Astrocyte (in vitro differentiated cells and primary cell): ENCODE measurements around the gene RASGEF1C. TPM values are rescaled to one million over a fixed set of nuclear protein-coding genes. Genes with fewer than 3 reads are reported as not detected.

Experiments
- DNase-seq: peaks from one replicate; pipeline ENCODE4 v3.0.0-alpha.2; 2010; ENCODE audit warnings: low read depth
- FAIRE-seq: peaks from 2 replicates; lab custom pipeline; 2011; peaks lifted over from hg19 to GRCh38; lab: Jason Lieb, UNC
- H2AFZ ChIP-seq: 2 replicates; pipeline ENCODE4 v1.6.0; 2012; ENCODE audit warnings: low read depth, low read length, inconsistent platforms
- H3K27ac ChIP-seq: 2 replicates; pipeline ENCODE4 v1.5.1; 2011; ENCODE audit warnings: low read depth, low read length, inconsistent platforms
- H3K27me3 ChIP-seq: 2 replicates; pipeline ENCODE4 v1.6.0; 2011; ENCODE audit warnings: low read length, inconsistent platforms; ENCODE audit not compliant: insufficient read depth
- H3K36me3 ChIP-seq: 2 replicates; pipeline ENCODE4 v1.5.1; 2011; ENCODE audit warnings: low read length, inconsistent platforms; ENCODE audit not compliant: insufficient read depth
- H3K4me1 ChIP-seq: 2 replicates; pipeline ENCODE4 v1.5.1; 2011; ENCODE audit warnings: low read length, inconsistent platforms; ENCODE audit not compliant: insufficient read depth
- H3K4me2 ChIP-seq: 2 replicates; pipeline ENCODE4 v1.6.0; 2012; ENCODE audit warnings: low read length, inconsistent platforms
- H3K4me3 ChIP-seq: 2 replicates; pipeline ENCODE4 v1.5.1; 2011; ENCODE audit warnings: low read depth, mild to moderate bottlenecking, low read length, inconsistent platforms; ENCODE audit not compliant: insufficient read depth
- H3K79me2 ChIP-seq: 2 replicates; pipeline ENCODE4 v1.6.0; 2012; ENCODE audit warnings: mild to moderate bottlenecking, low read length, inconsistent platforms; ENCODE audit not compliant: insufficient read depth
- H3K9ac ChIP-seq: 2 replicates; pipeline ENCODE4 v1.6.0; 2012; ENCODE audit warnings: mild to moderate bottlenecking, low read length, inconsistent platforms
- H3K9me3 ChIP-seq: 2 replicates; pipeline ENCODE4 v1.5.1; 2012; ENCODE audit warnings: low read depth, mild to moderate bottlenecking, low read length, inconsistent platforms; ENCODE audit not compliant: insufficient read depth
- H4K20me1 ChIP-seq: 2 replicates; pipeline ENCODE4 v1.6.0; 2012; ENCODE audit warnings: low read length, inconsistent platforms; ENCODE audit not compliant: insufficient read depth
- H3K27ac Mint-ChIP-seq: one replicate; pipeline ENCODE4 v1.8.0; 2021; ENCODE audit warnings: mild to moderate bottlenecking, mixed read lengths; ENCODE audit not compliant: unreplicated experiment
- H3K27me3 Mint-ChIP-seq: one replicate; pipeline ENCODE4 v1.8.0; 2021; ENCODE audit warnings: low read depth, mixed read lengths; ENCODE audit not compliant: unreplicated experiment
- H3K36me3 Mint-ChIP-seq: one replicate; pipeline ENCODE4 v1.8.0; 2021; ENCODE audit warnings: low read depth, mixed read lengths; ENCODE audit not compliant: unreplicated experiment
- H3K4me1 Mint-ChIP-seq: one replicate; pipeline ENCODE4 v1.8.0; 2021; ENCODE audit warnings: low read depth, mixed read lengths; ENCODE audit not compliant: unreplicated experiment
- H3K4me3 Mint-ChIP-seq: one replicate; pipeline ENCODE4 v1.8.0; 2021; ENCODE audit warnings: mild to moderate bottlenecking, moderate library complexity, mixed read lengths; ENCODE audit not compliant: unreplicated experiment
- H3K9me3 Mint-ChIP-seq: one replicate; pipeline ENCODE4 v1.8.0; 2021; ENCODE audit warnings: mild to moderate bottlenecking, mixed read lengths; ENCODE audit not compliant: unreplicated experiment
- EZH2 ChIP-seq: IDR thresholded peaks from 2 replicates; pipeline ENCODE4 v1.6.1; 2012; ENCODE audit warnings: mild to moderate bottlenecking, low read length, inconsistent platforms; ENCODE audit not compliant: insufficient read depth
- total RNA-seq: library from RNA; stranded (reverse); gene quantifications from 2 replicates; pipeline ENCODE4 v1.2.1, GENCODE V29; 2021
- TF ChIP-seq, protein P1 (sequence below): IDR thresholded peaks from 2 replicates; pipeline ENCODE4 v1.5.1; 2011; ENCODE audit warnings: low read depth, mild to moderate bottlenecking, inconsistent platforms, low read length, moderate library complexity; ENCODE audit not compliant: insufficient read depth

RASGEF1C gene
- total RNA-seq, 1 donor from 2014 or later = 0.41 TPM

- H3K4me2 ChIP-seq = no peak overlapping the region
- no peaks in the 10 kb centered on the region for H3K9me3 Mint-ChIP-seq
- H3K4me3 ChIP-seq = no peak overlapping the region
- no peaks in the 10 kb centered on the region for H3K36me3 Mint-ChIP-seq
- no peaks in the 10 kb centered on the region for H3K36me3 ChIP-seq
- H3K27ac Mint-ChIP-seq = no peak overlapping the region
- H3K27me3 ChIP-seq = peaks cover 5% of the 10 kb centered on the region
- TF ChIP-seq EZH2 = no peak
- TF ChIP-seq, protein P1, sequence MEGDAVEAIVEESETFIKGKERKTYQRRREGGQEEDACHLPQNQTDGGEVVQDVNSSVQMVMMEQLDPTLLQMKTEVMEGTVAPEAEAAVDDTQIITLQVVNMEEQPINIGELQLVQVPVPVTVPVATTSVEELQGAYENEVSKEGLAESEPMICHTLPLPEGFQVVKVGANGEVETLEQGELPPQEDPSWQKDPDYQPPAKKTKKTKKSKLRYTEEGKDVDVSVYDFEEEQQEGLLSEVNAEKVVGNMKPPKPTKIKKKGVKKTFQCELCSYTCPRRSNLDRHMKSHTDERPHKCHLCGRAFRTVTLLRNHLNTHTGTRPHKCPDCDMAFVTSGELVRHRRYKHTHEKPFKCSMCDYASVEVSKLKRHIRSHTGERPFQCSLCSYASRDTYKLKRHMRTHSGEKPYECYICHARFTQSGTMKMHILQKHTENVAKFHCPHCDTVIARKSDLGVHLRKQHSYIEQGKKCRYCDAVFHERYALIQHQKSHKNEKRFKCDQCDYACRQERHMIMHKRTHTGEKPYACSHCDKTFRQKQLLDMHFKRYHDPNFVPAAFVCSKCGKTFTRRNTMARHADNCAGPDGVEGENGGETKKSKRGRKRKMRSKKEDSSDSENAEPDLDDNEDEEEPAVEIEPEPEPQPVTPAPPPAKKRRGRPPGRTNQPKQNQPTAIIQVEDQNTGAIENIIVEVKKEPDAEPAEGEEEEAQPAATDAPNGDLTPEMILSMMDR = no peak
- FAIRE-seq (no peak), DNase-seq (no peak)
- no peak overlapping the region for H3K27ac ChIP-seq
- peaks cover 4% of the 10 kb centered on the region for H3K4me1 Mint-ChIP-seq
- no peaks in the 10 kb centered on the region for H3K9me3 ChIP-seq
- no peak overlapping the region for H2AFZ ChIP-seq
- no peaks in the 10 kb centered on the region for H3K79me2 ChIP-seq
- H3K4me3 Mint-ChIP-seq = no peak overlapping the region
- peaks cover 11% of the 10 kb centered on the region for H3K4me1 ChIP-seq
- no peaks in the 10 kb centered on the region for H4K20me1 ChIP-seq
- H3K27me3 Mint-ChIP-seq = peaks cover 58% of the 10 kb centered on the region
- H3K9ac ChIP-seq = no peak overlapping the region
Measured at GRCh38 chr5:180133060-180133459, 76.0 kb downstream of the RASGEF1C start.

- no peak overlapping the region for H3K27ac Mint-ChIP-seq
- Histone ChIP-seq H3K9ac (no peak overlapping the region), H3K27me3 (peaks cover 8% of the 10 kb centered on the region), H4K20me1 (no peaks in the 10 kb centered on the region), H3K27ac (no peak overlapping the region), H3K36me3 (no peaks in the 10 kb centered on the region), H3K4me2 (no peak overlapping the region), H3K79me2 (no peaks in the 10 kb centered on the region), H3K4me1 (peaks cover 11% of the 10 kb centered on the region), H3K4me3 (no peak overlapping the region), H2AFZ (no peak overlapping the region), H3K9me3 (no peaks in the 10 kb centered on the region)
- H3K36me3 Mint-ChIP-seq = no peaks in the 10 kb centered on the region
- TF ChIP-seq, protein P1 = no peak
- TF ChIP-seq EZH2 = no peak
- no peak for FAIRE-seq
- H3K4me3 Mint-ChIP-seq = no peak overlapping the region
- no peak for DNase-seq
- H3K27me3 Mint-ChIP-seq = peaks cover 47% of the 10 kb centered on the region
- H3K4me1 Mint-ChIP-seq = peaks cover 4% of the 10 kb centered on the region
- H3K9me3 Mint-ChIP-seq = no peaks in the 10 kb centered on the region
Measured at GRCh38 chr5:180130876-180131740, 77.9 kb downstream of the RASGEF1C start.
